Kasumi-1 (cell line): ENCODE measurements around the gene TRAPPC2.
"Not testable (repeated sequence)": the region's sequence is repeated elsewhere in the genome, so short reads cannot be mapped to it uniquely, and the experiment has no call there.

ENCODE experiments used
- DNase-seq, 2 experiments: peaks; one replicate each; lab custom pipeline; 2025; lab: John Stamatoyannopoulos, UW

The TRAPPC2 gene

GRCh38 chrX:13698432-13698831 is 36.0 kb downstream of the TRAPPC2 start:
- DNase-seq = no peak

- DNase-seq = no peak
These were observed 36.4 kb downstream of the TRAPPC2 start for GRCh38 chrX:13697976-13698375.

- DNase-seq = peak; percentile 7 to 22
These were observed 37.0 kb downstream of the TRAPPC2 start for GRCh38 chrX:13697455-13697854.

GRCh38 chrX:13695601-13696115 is 38.8 kb downstream of the TRAPPC2 start:
- peak; percentile 21 to 22 for DNase-seq

GRCh38 chrX:13694983-13695382 is 39.4 kb downstream of the TRAPPC2 start:
- no peak for DNase-seq

GRCh38 chrX:13694359-13694758 is 40.1 kb downstream of the TRAPPC2 start:
- no peak for DNase-seq

- DNase-seq = no peak
These were observed 41.0 kb downstream of the TRAPPC2 start for GRCh38 chrX:13693341-13693961.

GRCh38 chrX:13692771-13693231 is 41.6 kb downstream of the TRAPPC2 start:
- DNase-seq = no peak

- DNase-seq = no peak
These were observed 42.5 kb downstream of the TRAPPC2 start for GRCh38 chrX:13691841-13692371.

GRCh38 chrX:13690836-13691235 is 43.6 kb downstream of the TRAPPC2 start:
- no peak for DNase-seq

- DNase-seq = peak in 1 of 2 experiments; percentile 15
These were observed 44.6 kb downstream of the TRAPPC2 start for GRCh38 chrX:13689741-13690211.

- DNase-seq = peak; percentile 53 to 54
These were observed 45.3 kb downstream of the TRAPPC2 start, which contains the start of gene RAB9A for GRCh38 chrX:13688958-13689740. RAB9A (plus strand) TSS chrX:13689128; CDS start chrX:13708747, 19,619 bp downstream.

- peak in 1 of 2 experiments; percentile 4 for DNase-seq
These were observed 45.9 kb downstream of the TRAPPC2 start for GRCh38 chrX:13688384-13688957.

- no peak for DNase-seq
These were observed 47.2 kb downstream of the TRAPPC2 start for GRCh38 chrX:13687203-13687602.

- no peak for DNase-seq
These were observed 49.2 kb downstream of the TRAPPC2 start for GRCh38 chrX:13685126-13685763.

GRCh38 chrX:13684361-13684760 is 50.1 kb downstream of the TRAPPC2 start:
- DNase-seq = no peak

GRCh38 chrX:13681595-13681994 is 52.8 kb downstream of the TRAPPC2 start:
- no peak for DNase-seq

- DNase-seq = not testable (repeated sequence)
These were observed 54.7 kb downstream of the TRAPPC2 start for GRCh38 chrX:13679700-13680099.

- no peak for DNase-seq
These were observed 57.5 kb downstream of the TRAPPC2 start for GRCh38 chrX:13676885-13677284.

GRCh38 chrX:13673016-13673415 is 61.4 kb downstream of the TRAPPC2 start:
- DNase-seq = no peak

- no peak for DNase-seq
These were observed 64.2 kb downstream of the TRAPPC2 start for GRCh38 chrX:13670197-13670596.

GRCh38 chrX:13669755-13670154 is 64.7 kb downstream of the TRAPPC2 start:
- not testable (repeated sequence) for DNase-seq
